Peyer's patch (tissue), 4 donors: ENCODE data around the gene OR51B2. TPM values are rescaled to one million over a fixed set of nuclear protein-coding genes. Genes with fewer than 3 reads are reported as not detected.
"Not testable (repeated sequence)": the region's sequence is repeated elsewhere in the genome, so short reads cannot be mapped to it uniquely, and the experiment has no call there.

Experiments used
- DNase-seq, 3 donors: peaks; one replicate each; pipeline ENCODE4 v3.0.0-alpha.2; 2017 to 2019
- H3K27ac ChIP-seq, 4 donors: fragments of 200-600 bp; sonication (generic); one replicate each; pipeline ENCODE4 v1.5.1; 2016 to 2019
- H3K27me3 ChIP-seq, 2 donors: fragments of 200-600 bp; sonication (generic); one replicate each; pipeline ENCODE4 v1.5.1; 2019
- H3K36me3 ChIP-seq, 3 donors: fragments of 200-600 bp; sonication (generic); one replicate each; pipeline ENCODE4 v1.5.1; 2016 to 2019
- H3K4me1 ChIP-seq, 4 donors: fragments of 200-600 bp; sonication (generic); one replicate each; pipeline ENCODE4 v1.5.1; 2016 to 2019
- H3K4me3 ChIP-seq, 4 donors: fragments of 200-600 bp; sonication (generic); 1 replicate in 3 of 4; 2 replicates in 1 of 4; pipeline ENCODE4 v1.5.1; 2016 to 2019; ENCODE audit warnings: mild to moderate bottlenecking in 1 of 4
- H3K9me3 ChIP-seq, 4 donors: fragments of 200-600 bp; sonication (generic); one replicate each; pipeline ENCODE4 v1.5.1; 2016 to 2019; ENCODE audit warnings: mild to moderate bottlenecking in 1 of 4
- POLR2A ChIP-seq, 2 donors: fragments of 450-650 bp; IDR thresholded peaks; one replicate each; pipeline ENCODE4 v1.5.1; 2017; ENCODE audit warnings: antibody characterized with exemption in 2 of 2, mild to moderate bottlenecking in 2 of 2, moderate library complexity in 2 of 2
- total RNA-seq, 4 donors: library from RNA; depleted of rRNA; stranded (reverse); fragments of >200 nt; gene quantifications; one replicate each; pipeline ENCODE4 v1.1.0, GENCODE V29; 2016
- TF ChIP-seq, protein P1 (sequence below), 6 experiments: fragments of 450-650 bp in 4 of 6; fragments of 200-600 bp in 2 of 6; sonication (generic) in 1 of 6; IDR thresholded peaks; one replicate each; pipeline ENCODE4 v1.5.1; 2017 to 2019; ENCODE audit warnings: antibody characterized with exemption in 6 of 6, mild to moderate bottlenecking in 3 of 6, moderate library complexity in 1 of 6

The OR51B2 gene
- total RNA-seq, 4 donors from 2014 or later: not detected

DNA sequence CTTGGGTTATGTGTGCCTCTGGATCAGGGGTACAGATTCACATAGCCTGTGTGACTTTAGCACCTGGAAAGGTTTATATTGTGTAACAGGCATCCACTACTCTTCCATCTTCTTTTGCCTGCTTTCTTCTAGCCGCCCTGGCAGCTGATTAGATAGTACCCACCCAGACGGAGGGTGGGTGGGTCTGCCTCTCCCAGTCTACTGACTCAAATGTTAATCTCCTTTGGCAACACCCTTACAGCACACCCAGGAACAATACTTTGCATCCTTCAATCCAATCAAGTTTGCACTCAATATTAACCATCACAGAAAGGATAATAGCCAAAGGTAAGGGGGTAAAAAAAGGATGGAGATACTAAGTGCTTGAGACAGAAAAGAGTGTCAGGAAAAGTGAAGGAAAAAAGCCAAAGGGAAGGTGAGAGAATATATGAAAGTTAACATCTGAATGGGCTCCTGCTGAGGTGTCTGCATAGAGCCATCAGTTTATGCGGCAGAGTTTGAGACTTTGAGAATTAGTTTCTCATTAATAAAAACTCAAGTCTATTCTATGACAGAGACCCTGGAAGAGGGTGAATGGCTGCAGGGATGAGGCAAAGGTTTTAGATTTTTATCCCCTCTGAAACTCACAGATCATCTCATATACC is 24.6 kb upstream of the OR51B2 start:
- Histone ChIP-seq H3K9me3 (no peaks in the 10 kb centered on the region), H3K4me1 (no peaks in the 10 kb centered on the region), H3K36me3 (no peaks in the 10 kb centered on the region), H3K27ac (no peak overlapping the region), H3K4me3 (no peak overlapping the region), H3K27me3 (no peaks in the 10 kb centered on the region)
- no peak for DNase-seq
- TF ChIP-seq POLR2A (IDR thresholded peaks at IDR 0.05): no peak
- TF ChIP-seq, protein P1, sequence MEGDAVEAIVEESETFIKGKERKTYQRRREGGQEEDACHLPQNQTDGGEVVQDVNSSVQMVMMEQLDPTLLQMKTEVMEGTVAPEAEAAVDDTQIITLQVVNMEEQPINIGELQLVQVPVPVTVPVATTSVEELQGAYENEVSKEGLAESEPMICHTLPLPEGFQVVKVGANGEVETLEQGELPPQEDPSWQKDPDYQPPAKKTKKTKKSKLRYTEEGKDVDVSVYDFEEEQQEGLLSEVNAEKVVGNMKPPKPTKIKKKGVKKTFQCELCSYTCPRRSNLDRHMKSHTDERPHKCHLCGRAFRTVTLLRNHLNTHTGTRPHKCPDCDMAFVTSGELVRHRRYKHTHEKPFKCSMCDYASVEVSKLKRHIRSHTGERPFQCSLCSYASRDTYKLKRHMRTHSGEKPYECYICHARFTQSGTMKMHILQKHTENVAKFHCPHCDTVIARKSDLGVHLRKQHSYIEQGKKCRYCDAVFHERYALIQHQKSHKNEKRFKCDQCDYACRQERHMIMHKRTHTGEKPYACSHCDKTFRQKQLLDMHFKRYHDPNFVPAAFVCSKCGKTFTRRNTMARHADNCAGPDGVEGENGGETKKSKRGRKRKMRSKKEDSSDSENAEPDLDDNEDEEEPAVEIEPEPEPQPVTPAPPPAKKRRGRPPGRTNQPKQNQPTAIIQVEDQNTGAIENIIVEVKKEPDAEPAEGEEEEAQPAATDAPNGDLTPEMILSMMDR (IDR thresholded peaks at IDR 0.05): no peak

DNA sequence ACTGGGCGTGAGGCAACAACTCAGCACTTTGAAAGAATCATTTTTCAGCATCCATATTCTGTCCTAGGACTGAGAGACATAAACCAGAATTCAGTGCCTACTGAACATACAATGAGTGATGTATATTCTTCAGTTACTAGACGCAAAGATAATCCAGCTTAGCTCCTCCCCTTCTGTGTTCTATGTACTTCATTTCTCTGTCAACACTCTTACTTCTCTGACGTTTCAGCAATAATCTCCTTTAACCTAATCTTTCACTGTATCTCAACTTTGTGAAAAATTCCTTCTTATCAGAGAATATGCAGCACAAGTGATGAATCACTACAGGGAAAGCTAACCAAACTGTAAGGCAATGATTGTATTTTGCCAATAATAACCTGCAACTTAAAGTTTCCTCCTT is 21.7 kb upstream of the OR51B2 start:
- Histone ChIP-seq H3K27me3 (no peaks in the 10 kb centered on the region), H3K4me1 (no peaks in the 10 kb centered on the region), H3K27ac (no peak overlapping the region), H3K9me3 (no peaks in the 10 kb centered on the region), H3K4me3 (no peak overlapping the region), H3K36me3 (no peaks in the 10 kb centered on the region)
- TF ChIP-seq POLR2A (IDR thresholded peaks at IDR 0.05): no peak
- TF ChIP-seq, protein P1 (IDR thresholded peaks at IDR 0.05): no peak
- no peak for DNase-seq

DNA sequence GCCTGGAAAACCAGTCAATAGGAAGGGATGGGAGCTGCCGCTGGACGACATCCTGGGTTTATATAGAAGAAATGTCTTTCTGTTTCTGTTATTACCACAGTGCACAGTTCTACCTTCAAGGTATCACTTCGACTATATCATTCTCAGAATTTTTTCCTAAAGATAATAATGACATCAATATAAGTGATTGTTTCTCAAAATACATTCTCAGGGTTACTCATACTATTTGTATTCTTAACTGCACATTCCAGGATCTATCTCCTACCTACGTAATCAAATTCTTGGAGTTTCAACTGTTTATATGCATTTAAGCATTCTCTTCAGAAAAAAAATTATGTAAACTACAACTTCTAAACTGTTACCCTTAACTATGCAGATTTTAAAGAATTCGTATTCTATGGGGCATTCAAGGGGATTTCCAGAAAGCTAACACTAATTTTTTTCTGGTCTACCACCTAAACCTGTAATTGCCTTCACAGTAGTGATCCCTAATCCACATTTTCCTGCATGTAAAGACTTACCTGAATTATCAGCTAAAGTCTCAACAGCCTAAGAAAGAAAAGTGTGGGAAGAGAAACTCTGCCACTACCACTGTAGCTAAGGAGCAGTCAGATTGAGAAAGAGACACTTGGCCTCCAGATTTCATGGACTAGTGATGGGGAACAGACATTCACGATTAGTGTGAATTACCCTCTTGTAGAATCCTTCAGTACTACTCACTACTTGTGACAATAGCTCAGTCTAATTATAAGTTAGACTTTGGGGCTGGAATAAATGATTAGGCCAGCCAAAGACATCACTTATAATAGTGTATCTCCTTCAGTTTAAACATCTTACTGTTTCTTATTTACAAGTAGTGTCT is 19.6 kb upstream of the OR51B2 start, which contains the start of gene OR51B5:
TSS of gene OR51B5 (minus strand) at position 51 of the 862 bp plus-strand sequence. CDS start at position 51, 0 bp downstream.
- no peak for DNase-seq
- H3K4me3 ChIP-seq: no peak within 1 kb of the TSS
- TF ChIP-seq, protein P1 (IDR thresholded peaks at IDR 0.05): no peak
- no peak for TF ChIP-seq POLR2A (IDR thresholded peaks at IDR 0.05)
- no peaks in the 10 kb centered on the region for H3K36me3 ChIP-seq
- H3K27ac ChIP-seq: no peak within 1 kb of the TSS
- no peaks in the 10 kb centered on the region for H3K27me3 ChIP-seq
- H3K4me1 ChIP-seq: no peaks in the 10 kb centered on the region
- H3K9me3 ChIP-seq: no peaks in the 10 kb centered on the region

DNA sequence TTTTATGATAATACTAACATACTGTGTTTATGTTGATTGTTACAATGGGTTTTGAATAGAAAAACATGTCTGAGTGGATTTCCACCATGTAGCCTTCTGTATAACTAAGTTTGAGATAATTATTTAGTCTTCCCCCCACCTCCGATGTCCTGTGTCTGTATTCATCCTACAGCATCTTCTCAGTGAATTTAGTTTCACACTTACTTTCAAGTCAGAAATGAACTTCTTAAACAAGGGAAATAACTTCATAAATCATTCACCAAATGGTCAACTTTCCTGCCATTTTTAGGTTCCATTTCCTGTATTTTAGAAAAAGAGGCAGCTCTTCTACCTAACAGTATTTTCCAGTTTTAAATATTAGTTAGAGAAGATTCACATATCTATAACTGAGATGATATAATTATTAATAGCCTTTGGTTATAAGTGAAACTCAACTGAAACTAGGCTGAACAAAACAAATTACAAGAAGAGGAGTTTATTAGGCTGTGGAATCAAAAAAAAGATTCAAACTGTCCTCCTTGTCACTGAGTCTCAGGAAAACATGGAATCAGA is 15.8 kb upstream of the OR51B2 start:
- no peak for TF ChIP-seq POLR2A (IDR thresholded peaks at IDR 0.05)
- TF ChIP-seq, protein P1 (IDR thresholded peaks at IDR 0.05): no peak
- Histone ChIP-seq H3K4me1 (no peaks in the 10 kb centered on the region), H3K9me3 (no peaks in the 10 kb centered on the region), H3K27me3 (no peaks in the 10 kb centered on the region), H3K27ac (no peak overlapping the region), H3K36me3 (no peaks in the 10 kb centered on the region), H3K4me3 (no peak overlapping the region)
- DNase-seq: no peak

DNA sequence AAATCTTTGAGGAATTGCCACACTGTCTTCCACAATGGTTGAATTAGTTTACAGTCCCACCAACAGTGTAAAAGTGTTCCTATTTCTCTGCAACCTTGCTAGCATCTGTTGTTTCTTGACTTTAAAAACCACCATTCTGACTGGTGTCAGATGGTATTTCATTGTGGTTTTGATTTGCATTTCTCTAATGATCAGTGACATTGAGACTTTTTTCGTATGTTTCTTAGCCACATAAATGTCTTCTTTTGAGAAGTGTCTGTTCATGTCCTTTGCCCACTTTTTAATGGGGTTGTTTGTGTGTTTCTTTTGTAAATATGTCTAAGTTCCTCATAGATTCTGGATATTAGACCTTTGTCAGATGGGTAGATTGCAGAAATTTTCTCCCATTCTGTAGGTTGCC is 13.2 kb upstream of the OR51B2 start:
- not testable (repeated sequence) for H3K36me3 ChIP-seq, H3K27ac ChIP-seq, H3K4me3 ChIP-seq, H3K4me1 ChIP-seq, DNase-seq, H3K9me3 ChIP-seq, H3K27me3 ChIP-seq

- Histone ChIP-seq H3K27ac (no peak overlapping the region), H3K36me3 (no peaks in the 10 kb centered on the region), H3K27me3 (no peaks in the 10 kb centered on the region), H3K4me3 (no peak overlapping the region), H3K4me1 (no peaks in the 10 kb centered on the region), H3K9me3 (no peaks in the 10 kb centered on the region)
- no peak for DNase-seq
- TF ChIP-seq, protein P1 (IDR thresholded peaks at IDR 0.05): no peak
- TF ChIP-seq POLR2A (IDR thresholded peaks at IDR 0.05): no peak
Measured at GRCh38 chr11:5336331-5336730, 12.2 kb upstream of the OR51B2 start.
